Vagina (tissue), 2 donors: ENCODE measurements around the gene COL5A3.

ENCODE experiments used
- CTCF ChIP-seq, 3 experiments: fragments of 450-650 bp in 2 of 3; fragments of 200-600 bp in 1 of 3; sonication (generic) in 1 of 3; IDR thresholded peaks; one replicate each; pipeline ENCODE4 v1.5.1; 2017 to 2019; ENCODE audit warnings: antibody characterized with exemption in 3 of 3, mild to moderate bottlenecking in 2 of 3, moderate library complexity in 2 of 3
- POLR2A ChIP-seq, 2 donors: fragments of 450-650 bp; IDR thresholded peaks; one replicate each; pipeline ENCODE4 v1.6.1; 2017; ENCODE audit warnings: antibody characterized with exemption in 2 of 2, mild to moderate bottlenecking in 2 of 2, moderate library complexity in 2 of 2
- POLR2AphosphoS5 ChIP-seq, 2 donors: sonication (generic); formaldehyde crosslinking; IDR thresholded peaks; one replicate each; pipeline ENCODE4 v1.9.0; 2017; ENCODE audit warnings: antibody characterized with exemption in 2 of 2, mild to moderate bottlenecking in 2 of 2, low read depth in 1 of 2; ENCODE audit not compliant: insufficient read depth in 1 of 2

GRCh38 chr19:9947441-9947840, 62.9 kb downstream of the COL5A3 start:
- TF ChIP-seq CTCF (IDR thresholded peaks at IDR 0.05) (no peak), POLR2A (IDR thresholded peaks at IDR 0.05) (no peak), POLR2AphosphoS5 (IDR thresholded peaks at IDR 0.05; ENCODE audit: insufficient read depth in 1 of 2, low read depth in 1 of 2) (no peak)
